Activated naive CD8-positive, alpha-beta T cell treated with anti-CD3 and anti-CD28 coated beads, Interleukin-2, amount 50 U/mL, for 24 hours (primary cell): ENCODE results near the gene DLGAP1.

Source experiments
- ATAC-seq: fragments of 150-1000 bp; cut with Tn5 transposase; one replicate; pipeline ENCODE4 v1.10.0; 2021
- DNase-seq: peaks from one replicate; pipeline ENCODE4 v3.0.0; 2021
- H3K27ac Mint-ChIP-seq: one replicate; pipeline ENCODE4 v1.8.0; 2021; ENCODE audit warnings: mild to moderate bottlenecking, mixed read lengths
- H3K27me3 Mint-ChIP-seq: one replicate; pipeline ENCODE4 v1.8.0; 2021; ENCODE audit warnings: mixed read lengths
- H3K36me3 Mint-ChIP-seq: one replicate; pipeline ENCODE4 v1.8.0; 2021; ENCODE audit warnings: low read depth, mixed read lengths
- H3K4me1 Mint-ChIP-seq: one replicate; pipeline ENCODE4 v1.8.0; 2021; ENCODE audit warnings: mixed read lengths
- H3K4me3 Mint-ChIP-seq: one replicate; pipeline ENCODE4 v1.8.0; 2021; ENCODE audit warnings: mild to moderate bottlenecking, moderate library complexity, mixed read lengths
- H3K9me3 Mint-ChIP-seq: one replicate; pipeline ENCODE4 v1.8.0; 2021; ENCODE audit warnings: mixed read lengths

DLGAP1 gene

DNA sequence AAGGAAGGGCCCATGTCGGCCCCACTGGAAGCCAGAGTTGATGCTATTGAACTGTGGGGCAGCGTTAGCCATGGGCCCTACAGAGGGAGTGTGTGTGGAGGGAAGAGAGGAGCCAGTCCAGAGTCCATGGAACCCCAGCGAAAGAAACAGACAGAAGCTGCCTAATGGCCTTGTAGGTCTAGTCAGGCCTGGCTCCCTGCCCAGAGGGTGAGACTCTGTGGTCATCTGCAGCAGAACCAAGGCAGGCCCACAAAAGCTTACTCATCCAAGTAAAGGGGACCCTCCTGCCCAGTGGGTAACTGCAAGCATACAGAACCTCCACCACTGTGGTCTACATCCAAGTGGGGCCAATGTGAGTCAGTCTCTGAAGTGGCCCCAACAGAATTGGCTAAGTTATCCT, 565.3 kb downstream of the DLGAP1 start:
- ATAC-seq, result no peak
- H3K27me3 Mint-ChIP-seq, result no peaks in the 10 kb centered on the region
- no peaks in the 10 kb centered on the region for H3K4me1 Mint-ChIP-seq
- H3K9me3 Mint-ChIP-seq, result no peaks in the 10 kb centered on the region
- no peaks in the 10 kb centered on the region for H3K36me3 Mint-ChIP-seq
- DNase-seq, result no peak
- no peak overlapping the region for H3K27ac Mint-ChIP-seq
- no peak overlapping the region for H3K4me3 Mint-ChIP-seq

DNA sequence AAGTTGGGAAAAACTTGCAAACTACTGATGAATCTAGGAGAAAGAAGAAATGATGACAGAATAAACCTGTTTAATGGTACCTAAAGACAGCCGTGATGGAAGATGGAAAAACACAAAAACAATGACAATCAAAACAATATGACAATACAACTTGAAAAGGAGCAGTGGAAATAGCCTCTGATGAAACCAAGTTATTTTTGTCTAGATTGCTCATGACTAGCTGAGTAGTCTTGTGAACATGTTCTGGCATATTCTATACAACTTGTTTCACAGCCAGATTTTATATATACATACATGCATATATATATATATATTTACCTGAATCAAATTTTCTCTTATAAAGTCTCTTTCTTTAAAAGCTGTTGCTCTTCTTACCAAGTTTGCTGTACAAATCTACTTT, 566.0 kb downstream of the DLGAP1 start:
- Mint-ChIP-seq H3K9me3 (no peaks in the 10 kb centered on the region), H3K4me3 (no peak overlapping the region), H3K27me3 (no peaks in the 10 kb centered on the region), H3K36me3 (no peaks in the 10 kb centered on the region), H3K27ac (no peak overlapping the region), H3K4me1 (no peaks in the 10 kb centered on the region)
- no peak for ATAC-seq
- no peak for DNase-seq

DNA sequence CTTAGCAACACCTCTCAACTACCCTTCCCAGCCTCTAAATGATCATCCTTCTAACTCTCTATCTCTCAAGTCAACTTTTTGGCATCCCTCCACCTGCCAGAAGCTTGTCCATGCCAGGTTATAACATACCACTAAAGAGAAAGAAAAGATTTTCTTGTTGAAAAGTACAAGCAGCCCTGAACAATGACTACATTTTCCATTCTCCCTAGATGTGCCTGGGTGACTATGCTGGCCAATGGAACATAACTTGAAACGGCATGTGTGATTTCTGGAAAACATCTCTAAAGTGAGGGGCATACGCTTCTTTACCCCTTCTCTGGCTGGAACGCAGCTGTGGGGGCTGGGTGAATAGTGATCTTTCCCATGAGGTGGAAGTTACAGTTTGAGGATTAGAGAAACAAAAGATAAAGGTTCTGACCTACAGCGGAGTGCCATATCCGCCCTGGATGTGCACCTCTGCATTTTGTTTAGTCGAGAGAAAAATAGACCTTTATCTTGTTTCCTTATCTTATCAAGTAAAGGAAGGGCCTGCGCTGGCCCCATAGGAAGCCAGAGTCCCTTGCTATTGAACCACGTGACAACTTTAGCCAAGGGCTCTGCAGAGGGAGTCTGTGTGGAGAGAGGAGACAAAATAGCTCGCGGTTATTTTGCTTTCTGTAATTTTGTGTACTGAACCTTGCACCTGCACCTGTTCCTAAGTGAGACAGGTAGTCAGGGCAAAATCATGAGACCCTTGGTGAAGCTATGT, 568.4 kb downstream of the DLGAP1 start:
- Mint-ChIP-seq H3K4me1 (no peaks in the 10 kb centered on the region), H3K9me3 (no peaks in the 10 kb centered on the region), H3K4me3 (no peak overlapping the region), H3K27me3 (no peaks in the 10 kb centered on the region), H3K27ac (no peak overlapping the region), H3K36me3 (no peaks in the 10 kb centered on the region)
- DNase-seq (no peak), ATAC-seq (no peak)

DNA sequence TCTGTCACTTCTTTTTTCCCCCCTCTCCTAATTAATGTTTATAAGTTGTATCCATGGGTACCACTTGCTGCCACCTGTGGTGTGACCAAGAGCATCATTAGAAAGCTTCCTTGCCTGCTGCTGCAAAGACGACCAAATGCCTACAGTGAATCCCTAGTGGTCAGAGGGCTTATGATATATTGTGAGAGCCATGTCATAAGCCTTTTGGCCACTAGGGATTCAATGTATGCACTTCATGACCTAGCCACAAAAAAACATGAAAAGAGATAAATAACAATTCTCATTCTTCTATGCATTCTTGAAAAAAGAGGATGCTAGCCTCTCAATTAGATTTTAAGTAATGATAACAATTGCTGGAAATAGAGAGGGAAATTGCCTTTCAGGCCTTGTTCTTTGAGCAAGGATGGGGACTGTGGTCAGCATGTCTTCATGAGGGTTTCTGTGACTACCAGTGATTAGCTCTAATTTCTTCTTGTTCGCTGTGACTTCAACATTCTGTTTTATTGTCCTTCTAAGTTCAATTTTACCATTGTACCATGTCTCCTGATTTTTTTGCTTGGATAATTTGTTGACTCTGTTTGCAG, 569.8 kb downstream of the DLGAP1 start:
- no peaks in the 10 kb centered on the region for H3K4me1 Mint-ChIP-seq
- no peak overlapping the region for H3K27ac Mint-ChIP-seq
- no peaks in the 10 kb centered on the region for H3K9me3 Mint-ChIP-seq
- no peak overlapping the region for H3K4me3 Mint-ChIP-seq
- no peaks in the 10 kb centered on the region for H3K27me3 Mint-ChIP-seq
- no peaks in the 10 kb centered on the region for H3K36me3 Mint-ChIP-seq
- ATAC-seq (peak; percentile 36), DNase-seq (no peak)

DNA sequence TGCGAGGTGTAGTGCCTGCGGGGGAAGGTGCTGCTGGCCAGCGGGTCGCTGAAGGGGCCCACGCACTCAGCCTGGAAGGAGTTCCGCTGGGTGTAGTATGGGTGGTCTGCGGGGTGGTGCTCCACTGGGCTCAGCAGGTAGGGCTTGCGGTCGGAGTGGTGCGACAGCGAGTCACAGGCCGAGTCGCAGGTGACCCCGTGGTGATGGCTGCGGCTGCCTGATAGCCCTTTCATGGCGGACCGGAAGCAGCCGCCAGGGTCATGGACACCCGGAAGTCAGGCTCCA, 575.3 kb downstream of the DLGAP1 start:
- Mint-ChIP-seq H3K27me3 (no peaks in the 10 kb centered on the region), H3K27ac (no peak overlapping the region), H3K4me1 (no peaks in the 10 kb centered on the region), H3K36me3 (no peaks in the 10 kb centered on the region), H3K9me3 (no peaks in the 10 kb centered on the region), H3K4me3 (no peak overlapping the region)
- DNase-seq (no peak), ATAC-seq (no peak)

DNA sequence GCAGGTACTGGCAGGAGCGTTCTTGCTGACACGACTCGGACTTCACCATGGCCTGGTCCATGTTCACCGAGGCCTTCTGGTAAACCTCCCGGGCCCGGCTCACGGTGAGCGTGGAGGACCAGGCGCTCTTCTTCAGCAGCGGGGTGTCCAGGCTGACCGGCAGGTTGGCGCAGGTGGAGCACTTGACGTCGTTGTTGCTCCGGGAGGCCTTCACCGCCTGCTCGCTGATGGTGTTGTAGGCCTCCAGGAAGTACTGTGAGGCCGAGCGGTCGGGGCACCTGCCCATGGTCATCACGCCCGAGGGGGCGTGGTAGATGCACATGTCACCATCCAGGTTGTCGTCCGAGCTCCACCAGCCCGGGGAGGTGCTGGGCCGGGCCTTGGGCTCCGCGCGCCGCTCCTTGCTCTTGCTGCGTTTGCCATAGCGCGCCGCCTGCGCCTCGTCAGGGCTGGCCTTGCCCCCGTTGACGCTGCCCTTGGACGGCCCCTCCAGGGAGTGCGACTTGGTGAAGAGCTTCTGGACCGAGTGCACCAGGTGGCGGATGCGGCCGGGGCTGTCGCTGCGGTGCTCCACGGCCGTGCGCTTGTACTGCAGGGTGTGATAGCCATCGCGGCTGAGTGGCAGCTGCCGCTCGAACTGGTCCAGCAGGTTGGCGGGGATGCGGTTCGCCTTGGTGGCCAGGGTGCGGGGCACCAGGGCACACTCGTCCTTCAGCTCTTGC, 575.8 kb downstream of the DLGAP1 start:
- no peak for ATAC-seq
- H3K27ac Mint-ChIP-seq, result no peak overlapping the region
- no peaks in the 10 kb centered on the region for H3K9me3 Mint-ChIP-seq
- peaks cover under 1% of the 10 kb centered on the region for H3K27me3 Mint-ChIP-seq
- H3K4me3 Mint-ChIP-seq, result no peak overlapping the region
- DNase-seq, result no peak
- H3K36me3 Mint-ChIP-seq, result no peaks in the 10 kb centered on the region
- H3K4me1 Mint-ChIP-seq, result no peaks in the 10 kb centered on the region

DNA sequence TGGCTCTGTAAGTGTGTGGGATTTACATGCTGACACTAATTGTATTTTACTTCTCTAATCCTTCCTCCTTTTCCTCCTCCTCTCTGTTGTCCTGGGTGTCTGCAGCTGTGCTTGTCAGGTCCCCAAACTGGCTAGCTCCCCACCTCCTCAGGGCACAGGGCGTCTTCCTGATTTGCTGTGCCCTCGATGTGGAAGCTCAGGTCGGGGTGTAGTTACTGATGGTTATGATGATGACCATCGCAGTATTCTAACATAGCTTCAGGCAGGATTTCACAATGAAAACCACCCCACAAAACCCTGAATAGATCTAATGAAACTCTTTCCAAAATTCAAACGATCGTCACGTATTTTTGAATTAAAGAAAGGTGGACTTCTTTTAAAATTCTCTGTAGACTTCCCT, 576.7 kb downstream of the DLGAP1 start:
- Mint-ChIP-seq H3K27ac (no peak overlapping the region), H3K27me3 (peaks cover 7% of the 10 kb centered on the region), H3K36me3 (no peaks in the 10 kb centered on the region), H3K9me3 (no peaks in the 10 kb centered on the region), H3K4me1 (no peaks in the 10 kb centered on the region), H3K4me3 (no peak overlapping the region)
- ATAC-seq (no peak), DNase-seq (no peak)

DNA sequence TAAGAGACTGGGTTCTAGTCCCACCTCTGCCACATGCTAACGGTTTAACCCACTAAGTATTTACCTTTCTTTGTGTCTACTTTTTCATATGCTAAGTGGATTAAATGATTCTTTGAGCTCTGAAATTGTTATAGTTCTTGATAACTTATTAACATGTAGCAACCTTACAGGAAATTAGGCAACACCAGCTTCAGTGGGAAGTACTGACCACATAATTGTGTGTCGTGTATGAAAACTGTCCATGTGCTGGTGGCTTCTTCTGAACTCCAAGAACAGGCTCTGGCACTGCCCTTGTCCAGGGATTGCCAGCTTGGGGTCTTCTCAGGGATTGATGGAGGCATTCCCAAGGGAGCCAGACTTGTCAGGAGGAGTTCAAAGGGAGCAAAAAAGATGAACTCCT, 577.4 kb downstream of the DLGAP1 start:
- no peaks in the 10 kb centered on the region for H3K36me3 Mint-ChIP-seq
- DNase-seq (no peak), ATAC-seq (no peak)
- H3K27ac Mint-ChIP-seq, result no peak overlapping the region
- no peaks in the 10 kb centered on the region for H3K4me1 Mint-ChIP-seq
- no peak overlapping the region for H3K4me3 Mint-ChIP-seq
- H3K27me3 Mint-ChIP-seq, result peaks cover 9% of the 10 kb centered on the region
- no peaks in the 10 kb centered on the region for H3K9me3 Mint-ChIP-seq

DNA sequence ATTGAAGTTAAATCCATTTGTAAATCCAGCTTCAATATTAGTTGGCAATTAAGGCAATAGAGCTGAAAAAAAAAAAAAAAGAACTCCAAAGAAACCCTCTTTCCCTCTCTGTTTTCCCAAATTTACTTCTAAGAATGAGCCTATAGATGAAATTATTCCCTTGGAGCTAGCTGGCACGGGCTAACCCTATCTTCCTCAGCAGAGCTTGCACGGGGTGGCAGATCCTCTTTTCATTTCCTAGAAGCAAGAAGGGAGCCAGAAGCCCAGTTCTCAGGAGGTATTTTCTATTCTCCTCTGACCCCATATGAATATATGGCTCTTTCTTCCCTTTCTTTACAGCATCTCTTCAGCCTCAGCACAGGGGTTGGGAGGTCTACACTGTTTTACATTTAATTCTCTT, 579.1 kb downstream of the DLGAP1 start:
- Mint-ChIP-seq H3K36me3 (no peaks in the 10 kb centered on the region), H3K27me3 (peaks cover 15% of the 10 kb centered on the region), H3K4me1 (no peaks in the 10 kb centered on the region), H3K27ac (no peak overlapping the region), H3K4me3 (no peak overlapping the region), H3K9me3 (no peaks in the 10 kb centered on the region)
- no peak for DNase-seq
- ATAC-seq, result no peak

DNA sequence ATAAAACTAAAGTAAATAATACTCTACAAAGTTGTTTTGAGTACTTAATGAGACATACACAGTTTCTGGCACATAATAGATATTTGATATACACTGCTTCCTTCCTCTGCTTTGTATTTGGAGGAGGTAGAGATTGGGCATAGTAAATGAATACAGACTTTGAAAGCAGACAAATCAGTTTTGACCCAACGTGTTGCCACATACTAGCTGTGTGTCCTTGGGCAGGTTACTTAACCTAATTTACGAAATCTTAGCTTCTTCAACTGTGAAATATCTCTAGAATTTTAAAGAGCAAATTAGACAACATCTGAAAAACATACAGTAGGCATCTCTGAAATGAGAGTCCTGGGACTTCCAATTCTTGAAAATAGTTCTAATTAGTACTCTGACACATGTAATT, 579.7 kb downstream of the DLGAP1 start:
- no peak overlapping the region for H3K27ac Mint-ChIP-seq
- no peak overlapping the region for H3K4me3 Mint-ChIP-seq
- peaks cover 16% of the 10 kb centered on the region for H3K27me3 Mint-ChIP-seq
- ATAC-seq (no peak), DNase-seq (no peak)
- no peaks in the 10 kb centered on the region for H3K36me3 Mint-ChIP-seq
- no peaks in the 10 kb centered on the region for H3K9me3 Mint-ChIP-seq
- no peaks in the 10 kb centered on the region for H3K4me1 Mint-ChIP-seq

DNA sequence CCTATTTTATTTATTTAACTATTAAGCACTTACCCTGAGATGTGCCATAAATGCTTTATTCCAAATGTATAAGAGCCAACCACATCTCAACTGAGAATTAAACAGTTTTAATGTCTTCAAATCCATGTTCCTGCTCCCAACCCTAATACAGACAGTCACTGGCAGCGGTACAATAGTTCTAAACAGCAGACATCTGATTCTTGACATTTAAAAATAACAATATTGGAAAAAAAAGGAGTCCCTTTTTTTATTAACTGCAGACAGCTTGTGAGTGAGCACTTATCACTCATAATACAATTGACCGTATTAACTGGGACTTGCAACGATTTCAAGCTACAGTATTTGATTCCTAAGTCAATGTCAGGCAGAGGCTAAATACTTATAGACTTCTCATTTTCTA, 580.5 kb downstream of the DLGAP1 start:
- Mint-ChIP-seq H3K27ac (no peak overlapping the region), H3K4me3 (no peak overlapping the region), H3K36me3 (no peaks in the 10 kb centered on the region), H3K9me3 (no peaks in the 10 kb centered on the region), H3K27me3 (peaks cover 16% of the 10 kb centered on the region), H3K4me1 (no peaks in the 10 kb centered on the region)
- ATAC-seq (no peak), DNase-seq (no peak)

DNA sequence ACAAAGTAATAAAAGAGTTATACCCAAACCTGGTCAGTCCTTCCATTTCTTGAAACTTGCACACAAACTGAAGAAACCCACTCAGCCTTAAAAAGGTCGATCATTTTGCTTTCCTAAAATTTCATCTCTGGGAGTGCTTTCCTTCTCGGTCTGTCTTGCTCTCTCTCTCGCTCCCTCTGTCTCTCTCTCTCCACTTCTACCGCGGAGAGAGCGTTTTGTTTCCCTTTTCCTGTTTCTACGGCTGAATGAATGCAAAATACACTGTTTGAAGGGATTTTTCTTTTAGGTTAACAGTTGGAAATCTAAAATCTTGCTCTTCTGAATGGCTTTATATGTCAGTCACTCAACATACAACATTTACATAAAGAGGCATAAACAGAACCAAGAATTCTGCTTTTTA, 581.0 kb downstream of the DLGAP1 start:
- no peaks in the 10 kb centered on the region for H3K4me1 Mint-ChIP-seq
- H3K27ac Mint-ChIP-seq, result no peak overlapping the region

DNA sequence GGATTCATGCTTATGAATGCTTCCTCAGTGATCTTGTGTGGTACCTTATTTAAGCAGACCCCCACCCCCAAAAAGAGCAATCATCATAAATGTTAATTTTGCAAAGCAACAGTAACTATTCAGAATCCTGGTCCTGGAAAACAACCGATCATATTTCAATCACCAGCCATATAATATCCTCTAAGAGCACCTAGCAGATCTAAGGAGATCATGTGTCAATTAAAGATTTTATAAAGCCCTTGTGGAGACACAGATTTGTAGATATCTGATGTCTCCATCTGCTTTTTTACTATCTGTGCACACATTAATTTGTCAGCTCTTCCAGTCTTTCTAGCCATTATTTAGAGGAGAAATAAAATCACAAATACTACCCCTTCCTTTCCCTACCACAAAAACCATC, 581.4 kb downstream of the DLGAP1 start:
- H3K4me3 Mint-ChIP-seq, result no peak overlapping the region
- ATAC-seq (no peak), DNase-seq (no peak)
- no peaks in the 10 kb centered on the region for H3K9me3 Mint-ChIP-seq
- H3K36me3 Mint-ChIP-seq, result no peaks in the 10 kb centered on the region
- H3K27ac Mint-ChIP-seq, result no peak overlapping the region
- no peaks in the 10 kb centered on the region for H3K4me1 Mint-ChIP-seq
- peaks cover 16% of the 10 kb centered on the region for H3K27me3 Mint-ChIP-seq

More for the DNA sequence above, 581.0 kb downstream of the DLGAP1 start:
- H3K9me3 Mint-ChIP-seq, result no peaks in the 10 kb centered on the region
- H3K4me3 Mint-ChIP-seq, result no peak overlapping the region
- DNase-seq, result no peak
- H3K27me3 Mint-ChIP-seq, result peaks cover 16% of the 10 kb centered on the region
- H3K36me3 Mint-ChIP-seq, result no peaks in the 10 kb centered on the region
- ATAC-seq, result no peak

DNA sequence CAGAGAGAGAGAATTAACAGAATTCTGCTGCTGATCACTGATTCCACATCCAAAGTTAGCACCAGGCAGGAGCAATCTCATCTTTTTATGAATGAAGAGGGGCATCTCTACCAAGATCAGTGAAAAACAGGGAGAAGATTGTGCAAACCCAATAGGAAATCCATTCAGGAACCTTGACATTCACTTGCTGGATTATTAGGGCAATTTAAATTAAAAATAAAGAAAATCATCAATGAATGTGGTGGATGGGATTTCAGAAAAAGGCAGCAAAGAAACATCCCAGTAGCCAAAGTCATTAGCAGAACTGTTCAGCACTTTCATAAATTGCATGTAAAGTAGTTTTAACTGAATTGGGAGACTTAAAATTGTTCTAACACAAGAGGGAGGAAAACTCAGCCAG, 581.9 kb downstream of the DLGAP1 start:
- Mint-ChIP-seq H3K9me3 (no peaks in the 10 kb centered on the region), H3K27ac (no peak overlapping the region), H3K36me3 (no peaks in the 10 kb centered on the region), H3K4me1 (no peaks in the 10 kb centered on the region), H3K27me3 (peaks cover 18% of the 10 kb centered on the region), H3K4me3 (no peak overlapping the region)
- ATAC-seq (no peak), DNase-seq (no peak)

DNA sequence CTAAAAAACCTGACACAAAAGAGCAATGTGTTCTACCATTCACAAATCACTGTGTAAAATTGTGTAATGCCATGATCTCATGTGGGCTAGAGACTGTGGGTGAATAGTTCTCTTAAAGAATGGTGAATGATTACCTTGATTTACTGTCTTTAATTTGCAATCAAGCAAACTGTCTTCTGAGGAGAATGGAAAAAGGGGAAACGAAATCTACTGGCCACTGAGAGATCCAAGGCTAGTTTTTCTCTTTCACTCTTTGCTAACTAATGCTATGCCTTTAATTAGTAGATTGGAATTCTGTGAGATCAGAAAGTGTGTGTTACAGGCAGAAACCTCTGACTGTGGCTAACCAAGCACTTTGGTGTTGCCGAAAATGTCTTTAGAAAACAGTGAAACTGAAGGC, 582.5 kb downstream of the DLGAP1 start:
- Mint-ChIP-seq H3K9me3 (no peaks in the 10 kb centered on the region), H3K36me3 (no peaks in the 10 kb centered on the region), H3K27me3 (peaks cover 18% of the 10 kb centered on the region), H3K4me1 (no peaks in the 10 kb centered on the region), H3K4me3 (no peak overlapping the region), H3K27ac (no peak overlapping the region)
- no peak for DNase-seq
- ATAC-seq, result no peak
